Adipocyte (in vitro differentiated cells): ENCODE measurements around the gene CYSLTR2.
A peak's percentile ranks its signal among the peaks of the same experiment; 100 is the strongest.

Experiments used
- DNase-seq: peaks from one replicate; pipeline ENCODE4 v3.0.0-alpha.2; 2015; ENCODE audit warnings: low read depth
- H3K27me3 ChIP-seq: replicated peaks from 2 replicates; pipeline ENCODE4 v1.7.0; 2013; ENCODE audit warnings: mild to moderate bottlenecking, low read length, moderate library complexity; ENCODE audit not compliant: control insufficient read depth, insufficient read depth
- H3K36me3 ChIP-seq: 2 replicates; pipeline ENCODE4 v1.7.0; 2013; ENCODE audit warnings: low read length, mild to moderate bottlenecking, moderate library complexity; ENCODE audit not compliant: control insufficient read depth, insufficient read depth, severe bottlenecking
- H3K4me1 ChIP-seq: 2 replicates; pipeline ENCODE4 v1.7.0; 2013; ENCODE audit warnings: mild to moderate bottlenecking, low read length, moderate library complexity; ENCODE audit not compliant: control insufficient read depth, insufficient read depth
- H3K4me3 ChIP-seq: 2 replicates; pipeline ENCODE4 v1.7.0; 2013; ENCODE audit warnings: mild to moderate bottlenecking, low read length, moderate library complexity
- H3K9ac ChIP-seq: 2 replicates; pipeline ENCODE4 v1.7.0; 2013; ENCODE audit warnings: mild to moderate bottlenecking, low read length, moderate library complexity
- H3K9me3 ChIP-seq: 2 replicates; pipeline ENCODE4 v1.7.0; 2013; ENCODE audit warnings: mild to moderate bottlenecking, low read length, moderate library complexity; ENCODE audit not compliant: control insufficient read depth

The CYSLTR2 gene

DNA sequence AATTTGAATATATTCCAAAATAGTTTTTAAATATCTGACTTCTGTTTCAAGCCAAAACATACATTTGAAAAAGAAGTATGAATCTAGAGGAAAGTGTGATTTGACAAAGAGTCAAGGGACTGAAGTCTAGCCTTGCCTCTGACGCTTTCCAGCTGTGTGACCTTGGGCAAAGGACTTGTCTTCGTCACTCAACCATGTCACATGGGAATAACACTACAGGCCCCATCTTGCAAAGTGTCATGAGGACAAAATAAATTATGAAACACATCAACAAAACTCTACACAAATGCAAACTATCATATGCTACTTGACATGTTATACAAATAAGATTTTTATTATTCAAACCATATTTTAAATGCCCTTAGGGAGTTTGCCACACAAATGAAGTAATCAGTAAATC lies 73.0 kb downstream of the CYSLTR2 start:
- H3K27me3 ChIP-seq: peaks cover 7% of the 10 kb centered on the region
- no peak overlapping the region for H3K9ac ChIP-seq
- H3K9me3 ChIP-seq: no peaks in the 10 kb centered on the region
- peaks cover 7% of the 10 kb centered on the region for H3K4me1 ChIP-seq
- no peaks in the 10 kb centered on the region for H3K36me3 ChIP-seq
- no peak for DNase-seq
- H3K4me3 ChIP-seq: no peak overlapping the region

DNA sequence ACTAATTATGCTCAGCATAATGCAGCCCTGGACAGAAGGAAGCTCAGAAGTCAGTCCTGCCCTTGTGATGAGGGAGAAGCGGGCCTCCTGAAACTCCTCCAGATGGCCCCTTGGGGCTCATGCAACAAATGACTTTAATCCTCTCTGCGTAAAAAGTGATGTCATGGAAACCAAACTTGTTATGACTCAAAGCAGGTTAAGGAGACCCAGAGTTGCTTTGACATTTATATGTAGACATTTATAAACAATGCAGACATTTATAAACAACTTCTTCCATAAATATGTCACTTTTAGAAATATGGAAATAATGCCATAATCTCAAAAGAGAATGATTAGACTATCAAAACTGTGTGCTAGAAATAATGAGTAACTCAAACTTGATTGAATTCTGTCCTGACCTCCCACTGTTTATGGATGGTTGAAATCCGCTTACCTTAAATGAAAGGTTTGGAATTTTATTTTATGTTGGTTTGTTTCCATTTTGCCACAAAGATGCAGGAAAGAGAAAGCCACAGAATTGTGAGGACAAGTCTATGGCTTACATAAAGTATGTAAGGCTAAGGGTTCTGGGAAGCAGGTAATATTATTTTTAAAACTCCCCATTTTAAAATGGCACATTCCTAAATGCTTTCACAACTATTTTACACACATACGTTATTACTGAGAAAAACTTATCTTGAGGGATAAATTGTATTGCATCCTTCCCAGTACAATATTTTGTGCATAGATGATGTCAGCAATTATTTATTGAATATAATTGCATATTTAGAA lies 73.7 kb downstream of the CYSLTR2 start:
- peak; percentile 42 for DNase-seq
- H3K27me3 ChIP-seq: peaks cover 11% of the 10 kb centered on the region
- H3K9me3 ChIP-seq: no peaks in the 10 kb centered on the region

GRCh38 chr13:48728226-48728625 lies 74.5 kb downstream of the CYSLTR2 start:
- Histone ChIP-seq H3K4me3 (no peak overlapping the region), H3K36me3 (no peaks in the 10 kb centered on the region), H3K4me1 (peaks cover 8% of the 10 kb centered on the region), H3K9me3 (no peaks in the 10 kb centered on the region), H3K27me3 (peaks cover 19% of the 10 kb centered on the region), H3K9ac (no peak overlapping the region)
- DNase-seq: no peak

More for the DNA sequence above, 73.7 kb downstream of the CYSLTR2 start:
- H3K4me3 ChIP-seq: no peak overlapping the region
- peaks cover 8% of the 10 kb centered on the region for H3K4me1 ChIP-seq
- no peak overlapping the region for H3K9ac ChIP-seq
- H3K36me3 ChIP-seq: no peaks in the 10 kb centered on the region

GRCh38 chr13:48728876-48729275 lies 75.1 kb downstream of the CYSLTR2 start:
- DNase-seq: no peak
- H3K4me3 ChIP-seq: no peak overlapping the region
- H3K9ac ChIP-seq: no peak overlapping the region
- peaks cover under 1% of the 10 kb centered on the region for H3K9me3 ChIP-seq
- no peaks in the 10 kb centered on the region for H3K36me3 ChIP-seq
- H3K4me1 ChIP-seq: peaks cover 8% of the 10 kb centered on the region
- peaks cover 25% of the 10 kb centered on the region for H3K27me3 ChIP-seq

DNA sequence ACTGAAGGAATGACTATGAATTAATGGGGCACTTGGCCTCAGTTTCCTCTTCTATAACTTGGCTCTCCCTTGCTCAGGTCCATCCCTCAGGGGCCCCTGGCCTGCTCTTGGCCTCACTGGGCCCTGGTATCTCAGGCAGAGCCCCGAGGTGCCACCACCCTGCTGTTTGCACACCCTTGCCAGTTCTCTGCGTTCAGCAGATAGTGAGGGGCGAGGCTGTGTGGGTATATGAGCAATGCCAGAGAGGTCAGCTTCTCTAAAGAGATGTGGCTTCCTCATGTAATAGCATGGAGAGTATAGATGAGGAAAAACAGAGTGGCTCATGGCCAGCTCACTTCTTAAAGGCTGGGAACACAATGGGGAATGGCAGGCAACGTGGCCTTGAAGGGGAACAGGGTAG lies 76.1 kb downstream of the CYSLTR2 start:
- H3K9ac ChIP-seq: no peak overlapping the region
- no peak for DNase-seq

GRCh38 chr13:48731001-48731658 lies 77.4 kb downstream of the CYSLTR2 start:
- Histone ChIP-seq H3K4me3 (no peak overlapping the region), H3K27me3 (peaks cover 46% of the 10 kb centered on the region), H3K9ac (no peak overlapping the region), H3K4me1 (peaks cover 8% of the 10 kb centered on the region), H3K9me3 (peaks cover 3% of the 10 kb centered on the region), H3K36me3 (no peaks in the 10 kb centered on the region)
- DNase-seq: peak; percentile 12

More for the DNA sequence above, 76.1 kb downstream of the CYSLTR2 start:
- Histone ChIP-seq H3K4me1 (peaks cover 8% of the 10 kb centered on the region), H3K4me3 (no peak overlapping the region), H3K27me3 (peaks cover 35% of the 10 kb centered on the region), H3K9me3 (peaks cover 3% of the 10 kb centered on the region), H3K36me3 (no peaks in the 10 kb centered on the region)

GRCh38 chr13:48731957-48732569 lies 78.3 kb downstream of the CYSLTR2 start:
- peaks cover 3% of the 10 kb centered on the region for H3K9me3 ChIP-seq
- H3K36me3 ChIP-seq: no peaks in the 10 kb centered on the region
- H3K27me3 ChIP-seq: peaks cover 48% of the 10 kb centered on the region
- H3K9ac ChIP-seq: no peak overlapping the region
- no peak for DNase-seq
- peaks cover 8% of the 10 kb centered on the region for H3K4me1 ChIP-seq
- no peak overlapping the region for H3K4me3 ChIP-seq

- no peak overlapping the region for H3K9ac ChIP-seq
- H3K4me3 ChIP-seq: no peak overlapping the region
- DNase-seq: no peak
- no peaks in the 10 kb centered on the region for H3K36me3 ChIP-seq
- H3K9me3 ChIP-seq: peaks cover 3% of the 10 kb centered on the region
- peaks cover 53% of the 10 kb centered on the region for H3K27me3 ChIP-seq
- peaks cover 8% of the 10 kb centered on the region for H3K4me1 ChIP-seq
Observed at GRCh38 chr13:48733739-48734335, 80.1 kb downstream of the CYSLTR2 start.

DNA sequence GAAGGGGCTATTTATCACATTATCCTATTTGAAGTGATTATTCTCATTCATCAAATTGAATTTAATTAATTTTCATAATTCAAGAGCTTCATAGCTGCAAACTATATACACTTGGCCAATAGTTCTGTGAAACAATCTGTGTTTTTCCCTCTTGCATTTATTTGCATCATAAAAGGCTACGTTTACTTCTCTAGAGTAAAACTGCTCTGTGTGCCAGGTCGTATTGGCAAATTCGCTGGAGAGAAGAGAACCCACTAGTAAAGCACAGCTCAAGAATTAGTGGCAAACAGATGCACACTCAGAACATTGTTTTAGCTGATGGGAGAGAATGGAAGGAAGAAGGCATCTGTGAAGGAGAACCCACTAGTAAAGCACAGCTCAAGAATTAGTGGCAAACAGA lies 81.8 kb downstream of the CYSLTR2 start:
- no peak overlapping the region for H3K4me3 ChIP-seq

DNA sequence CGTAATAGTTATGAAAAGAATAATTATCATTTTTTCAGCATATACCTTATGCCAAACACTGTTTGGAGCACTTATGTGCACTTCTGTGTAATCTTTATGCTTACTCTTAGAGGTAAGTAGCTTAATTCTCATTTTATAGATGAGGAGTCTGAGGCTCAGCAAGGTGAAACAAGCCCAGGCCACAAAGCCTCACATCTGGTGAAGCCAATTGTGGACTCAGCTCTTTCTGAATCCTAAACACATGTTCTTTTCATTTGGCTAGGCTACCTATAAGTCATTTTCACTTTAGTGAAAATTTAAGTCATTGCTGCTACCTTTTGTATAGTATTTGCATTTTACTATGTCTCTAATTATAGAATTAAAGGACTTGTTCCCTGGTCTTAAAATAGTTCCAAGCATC lies 84.0 kb downstream of the CYSLTR2 start:
- no peak for DNase-seq
- Histone ChIP-seq H3K27me3 (peaks cover 52% of the 10 kb centered on the region), H3K9ac (no peak overlapping the region), H3K4me3 (no peak overlapping the region), H3K9me3 (peaks cover 3% of the 10 kb centered on the region), H3K4me1 (no peaks in the 10 kb centered on the region), H3K36me3 (no peaks in the 10 kb centered on the region)

More for the DNA sequence above, 81.8 kb downstream of the CYSLTR2 start:
- H3K27me3 ChIP-seq: peaks cover 55% of the 10 kb centered on the region
- peaks cover 3% of the 10 kb centered on the region for H3K9me3 ChIP-seq
- DNase-seq: no peak
- no peaks in the 10 kb centered on the region for H3K36me3 ChIP-seq
- no peak overlapping the region for H3K9ac ChIP-seq
- H3K4me1 ChIP-seq: peaks cover 3% of the 10 kb centered on the region

GRCh38 chr13:48738311-48738710 lies 84.6 kb downstream of the CYSLTR2 start:
- DNase-seq: no peak
- Histone ChIP-seq H3K4me3 (no peak overlapping the region), H3K9ac (no peak overlapping the region), H3K4me1 (no peaks in the 10 kb centered on the region), H3K9me3 (peaks cover 3% of the 10 kb centered on the region), H3K27me3 (peaks cover 46% of the 10 kb centered on the region), H3K36me3 (no peaks in the 10 kb centered on the region)
